Left lung (tissue), 10 donors: ENCODE data around the gene GRXCR1. TPM values are rescaled to one million over a fixed set of nuclear protein-coding genes. Genes with fewer than 3 reads are reported as not detected.

Experiments used
- ATAC-seq: fragments of 200-7000 bp; cut with Tn5 transposase; one replicate; pipeline ENCODE4 v1.9.1; 2020; ENCODE audit warnings: moderate library complexity
- DNase-seq, 4 donors: peaks; one replicate each; pipeline ENCODE4 v3.0.0-alpha.2; 2013 to 2020
- H3K27ac ChIP-seq, 2 donors: fragments of 200-600 bp; sonication (generic) in 1 of 2; one replicate each; pipeline versions ENCODE4 v1.5.0 to v1.8.0; 2020 to 2021
- H3K27me3 ChIP-seq, 2 donors: fragments of 200-600 bp; sonication (generic) in 1 of 2; one replicate each; pipeline versions ENCODE4 v1.5.0 to v1.8.0; 2020 to 2021
- H3K36me3 ChIP-seq, 2 donors: fragments of 200-600 bp; sonication (generic) in 1 of 2; one replicate each; pipeline versions ENCODE4 v1.5.0 to v1.8.0; 2020 to 2021
- H3K4me1 ChIP-seq, 2 donors: fragments of 200-600 bp; one replicate each; pipeline ENCODE4 v1.8.0; 2021
- H3K4me3 ChIP-seq, 2 donors: fragments of 200-600 bp; sonication (generic) in 1 of 2; one replicate each; pipeline versions ENCODE4 v1.5.0 to v1.8.0; 2020 to 2021; ENCODE audit warnings: mild to moderate bottlenecking in 1 of 2
- H3K9me3 ChIP-seq, 2 donors: fragments of 200-600 bp; sonication (generic) in 1 of 2; one replicate each; pipeline versions ENCODE4 v1.5.0 to v1.8.0; 2020 to 2021
- CTCF ChIP-seq, 2 donors: fragments of 200-600 bp; sonication (generic) in 1 of 2; IDR thresholded peaks; one replicate each; pipeline versions ENCODE4 v1.5.0 to v1.8.0; 2021; ENCODE audit warnings: antibody characterized with exemption in 2 of 2
- intact Hi-C, 2 donors: fragments of 100-400 bp; cut with DNase I; formaldehyde crosslinking; loops; one replicate each; pipeline versions ENCODE4 v1.11.2 to v1.14.2; 2022
- polyA plus RNA-seq, 6 donors: library from polyadenylated mRNA; unstranded; fragments of 120-200 nt; gene quantifications; one replicate each; pipeline ENCODE4 v1.2.1, GENCODE V29; 2013; ENCODE audit not compliant: insufficient read length in 6 of 6
- total RNA-seq, 2 donors: library from RNA; stranded (reverse); fragmentation: NEBNext Ultra II Directional; extraction: Animal tissue kit (Norgen Biotek cat#: 25700); gene quantifications; one replicate each; pipeline ENCODE4 v1.2.1, GENCODE V29; 2021
- donor health status: DM: no; HTN: yes; CAD: no.
- donor health status: DM: no; HTN: no; CAD: no.

Gene GRXCR1
- total and polyA plus RNA-seq, 8 donors = not detected

GRCh38 chr4:43047058-43047457 is 154.5 kb downstream of the GRXCR1 start:
- H3K27me3 ChIP-seq = no peaks in the 10 kb centered on the region
- H3K4me3 ChIP-seq = no peak overlapping the region
- no peak for ATAC-seq
- H3K9me3 ChIP-seq = no peaks in the 10 kb centered on the region
- TF ChIP-seq CTCF (IDR thresholded peaks at IDR 0.05) = no peak
- no peak overlapping the region for H3K27ac ChIP-seq
- H3K4me1 ChIP-seq = no peaks in the 10 kb centered on the region
- intact Hi-C loops = no loop called here
- no peak for DNase-seq
- H3K36me3 ChIP-seq = no peaks in the 10 kb centered on the region

- Histone ChIP-seq H3K36me3 (no peaks in the 10 kb centered on the region), H3K27me3 (no peaks in the 10 kb centered on the region), H3K9me3 (no peaks in the 10 kb centered on the region), H3K27ac (no peak overlapping the region), H3K4me1 (no peaks in the 10 kb centered on the region), H3K4me3 (no peak overlapping the region)
- no peak for TF ChIP-seq CTCF (IDR thresholded peaks at IDR 0.05)
- DNase-seq (no peak), ATAC-seq (no peak)
- intact Hi-C loops = no loop called here
Measured at GRCh38 chr4:43048570-43048969, 156.1 kb downstream of the GRXCR1 start.

GRCh38 chr4:43049326-43049725 is 156.8 kb downstream of the GRXCR1 start:
- TF ChIP-seq CTCF (IDR thresholded peaks at IDR 0.05) = no peak
- H3K27ac ChIP-seq = no peak overlapping the region
- intact Hi-C loops = no loop called here
- no peak overlapping the region for H3K4me3 ChIP-seq
- DNase-seq = no peak
- H3K4me1 ChIP-seq = no peaks in the 10 kb centered on the region
- ATAC-seq = no peak
- H3K27me3 ChIP-seq = no peaks in the 10 kb centered on the region
- H3K9me3 ChIP-seq = no peaks in the 10 kb centered on the region
- H3K36me3 ChIP-seq = no peaks in the 10 kb centered on the region

GRCh38 chr4:43066415-43066814 is 173.9 kb downstream of the GRXCR1 start:
- Histone ChIP-seq H3K9me3 (no peaks in the 10 kb centered on the region), H3K36me3 (no peaks in the 10 kb centered on the region), H3K4me1 (no peaks in the 10 kb centered on the region), H3K4me3 (no peak overlapping the region), H3K27ac (no peak overlapping the region), H3K27me3 (no peaks in the 10 kb centered on the region)
- DNase-seq (no peak), ATAC-seq (no peak)
- intact Hi-C loops = no loop called here
- no peak for TF ChIP-seq CTCF (IDR thresholded peaks at IDR 0.05)

GRCh38 chr4:43071069-43071468 is 178.6 kb downstream of the GRXCR1 start:
- Histone ChIP-seq H3K4me1 (no peaks in the 10 kb centered on the region), H3K27ac (no peak overlapping the region), H3K36me3 (no peaks in the 10 kb centered on the region), H3K4me3 (no peak overlapping the region), H3K27me3 (no peaks in the 10 kb centered on the region), H3K9me3 (peaks cover 0 to 18% of the 10 kb centered on the region in 2 donors)
- no peak for DNase-seq
- intact Hi-C loops = no loop called here
- TF ChIP-seq CTCF (IDR thresholded peaks at IDR 0.05) = no peak
- no peak for ATAC-seq

Other genes with a start within 250 kb of the GRXCR1 start
- gene ATP8A1, start 235.6 kb upstream of the GRXCR1 start, total RNA-seq = 10 to 100 TPM; 37.2 to 60.9 TPM
- gene ATP8A1, start 235.6 kb upstream of the GRXCR1 start, polyA plus RNA-seq = 10 to 100 TPM; 21.5 to 42.0 (median 33.7) TPM